GM12874 (cell line): ENCODE results near the gene CAMK2A.

Experiments used
- CTCF ChIP-seq: IDR thresholded peaks from 2 replicates; pipeline ENCODE4 v1.5.1; 2011; ENCODE audit warnings: low read depth, mild to moderate bottlenecking, control low read depth, low read length, moderate library complexity; ENCODE audit not compliant: insufficient read depth

CAMK2A gene

GRCh38 chr5:150271923-150272322, 17.6 kb downstream of the CAMK2A start:
- TF ChIP-seq CTCF, result no peak

- TF ChIP-seq CTCF, result no peak
These were observed 18.3 kb downstream of the CAMK2A start for GRCh38 chr5:150271296-150271692.

- no peak for TF ChIP-seq CTCF
These were observed 18.9 kb downstream of the CAMK2A start for GRCh38 chr5:150270541-150271295.

GRCh38 chr5:150266871-150267291, 22.7 kb downstream of the CAMK2A start:
- TF ChIP-seq CTCF, result no peak

GRCh38 chr5:150265870-150266383, 23.6 kb downstream of the CAMK2A start:
- TF ChIP-seq CTCF, result no peak

- TF ChIP-seq CTCF, result no peak
These were observed 24.6 kb downstream of the CAMK2A start for GRCh38 chr5:150264667-150265603.

GRCh38 chr5:150263801-150264621, 25.6 kb downstream of the CAMK2A start:
- no peak for TF ChIP-seq CTCF
